IMR-90 (cell line): ENCODE results near the gene GLYATL2.

ENCODE experiments used
- CHD1 ChIP-seq: IDR thresholded peaks from 2 replicates; pipeline ENCODE4 v1.6.1; 2012; ENCODE audit warnings: low read depth, low read length, improper control_type of control experiment
- POLR2A ChIP-seq: IDR thresholded peaks from 2 replicates; pipeline ENCODE4 v1.6.1; 2012; ENCODE audit warnings: mild to moderate bottlenecking, low read depth, low read length
- RCOR1 ChIP-seq: IDR thresholded peaks from 2 replicates; pipeline ENCODE4 v1.6.1; 2012; ENCODE audit warnings: mild to moderate bottlenecking, low read length, improper control_type of control experiment; ENCODE audit not compliant: insufficient replicate concordance
- TF ChIP-seq, protein P1 (sequence below): conservative IDR thresholded peaks from 2 replicates; pipeline ENCODE4 v1.5.1; 2012; ENCODE audit warnings: mild to moderate bottlenecking, low read depth, low read length, improper control_type of control experiment
- TF ChIP-seq, protein P2 (sequence below): fragments of 150-350 bp; IDR thresholded peaks from 2 replicates; pipeline ENCODE4 v1.6.1; 2017; ENCODE audit warnings: mild to moderate bottlenecking, antibody characterized with exemption, low read length, low read depth

DNA sequence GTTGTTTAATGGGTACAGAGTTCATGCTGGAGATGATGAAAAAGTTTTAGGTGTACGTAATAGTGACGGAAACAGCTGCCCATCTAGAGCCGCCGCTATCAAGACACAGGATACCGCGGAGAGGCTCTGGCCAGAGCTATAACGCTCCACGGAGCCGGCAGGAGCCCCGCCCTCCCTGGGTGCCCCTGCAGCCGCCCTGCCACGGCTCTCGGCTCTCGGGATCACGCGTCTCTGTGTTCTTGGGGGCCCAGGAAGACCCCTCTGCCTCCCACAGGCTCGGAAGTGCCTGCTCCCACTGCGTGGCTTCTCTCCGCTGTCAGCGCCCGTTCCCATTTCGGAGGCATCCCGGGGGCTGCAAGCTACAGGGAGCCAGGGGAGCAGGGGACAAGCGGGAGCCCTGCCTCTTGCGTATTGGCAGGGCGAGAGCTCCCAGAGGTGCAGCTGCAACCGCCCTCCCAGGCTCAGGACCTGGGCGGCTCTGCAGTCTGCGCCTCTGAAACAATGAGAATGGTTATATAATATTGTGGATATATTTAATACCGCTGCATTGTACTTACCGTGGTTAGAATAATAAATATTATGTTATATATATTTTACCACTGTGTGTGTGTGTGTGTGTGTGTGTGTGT lies 13.7 kb downstream of the GLYATL2 start:
- TF ChIP-seq POLR2A (no peak), RCOR1 (no peak), CHD1 (no peak)
- TF ChIP-seq, protein P1, sequence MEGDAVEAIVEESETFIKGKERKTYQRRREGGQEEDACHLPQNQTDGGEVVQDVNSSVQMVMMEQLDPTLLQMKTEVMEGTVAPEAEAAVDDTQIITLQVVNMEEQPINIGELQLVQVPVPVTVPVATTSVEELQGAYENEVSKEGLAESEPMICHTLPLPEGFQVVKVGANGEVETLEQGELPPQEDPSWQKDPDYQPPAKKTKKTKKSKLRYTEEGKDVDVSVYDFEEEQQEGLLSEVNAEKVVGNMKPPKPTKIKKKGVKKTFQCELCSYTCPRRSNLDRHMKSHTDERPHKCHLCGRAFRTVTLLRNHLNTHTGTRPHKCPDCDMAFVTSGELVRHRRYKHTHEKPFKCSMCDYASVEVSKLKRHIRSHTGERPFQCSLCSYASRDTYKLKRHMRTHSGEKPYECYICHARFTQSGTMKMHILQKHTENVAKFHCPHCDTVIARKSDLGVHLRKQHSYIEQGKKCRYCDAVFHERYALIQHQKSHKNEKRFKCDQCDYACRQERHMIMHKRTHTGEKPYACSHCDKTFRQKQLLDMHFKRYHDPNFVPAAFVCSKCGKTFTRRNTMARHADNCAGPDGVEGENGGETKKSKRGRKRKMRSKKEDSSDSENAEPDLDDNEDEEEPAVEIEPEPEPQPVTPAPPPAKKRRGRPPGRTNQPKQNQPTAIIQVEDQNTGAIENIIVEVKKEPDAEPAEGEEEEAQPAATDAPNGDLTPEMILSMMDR: no peak
- TF ChIP-seq, protein P2, sequence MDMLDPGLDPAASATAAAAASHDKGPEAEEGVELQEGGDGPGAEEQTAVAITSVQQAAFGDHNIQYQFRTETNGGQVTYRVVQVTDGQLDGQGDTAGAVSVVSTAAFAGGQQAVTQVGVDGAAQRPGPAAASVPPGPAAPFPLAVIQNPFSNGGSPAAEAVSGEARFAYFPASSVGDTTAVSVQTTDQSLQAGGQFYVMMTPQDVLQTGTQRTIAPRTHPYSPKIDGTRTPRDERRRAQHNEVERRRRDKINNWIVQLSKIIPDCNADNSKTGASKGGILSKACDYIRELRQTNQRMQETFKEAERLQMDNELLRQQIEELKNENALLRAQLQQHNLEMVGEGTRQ: no peak
